ENCODE results near the gene VTI1A.
"Not testable (repeated sequence)": the region's sequence is repeated elsewhere in the genome, so short reads cannot be mapped to it uniquely, and the experiment has no call there.

Gene VTI1A

DNA sequence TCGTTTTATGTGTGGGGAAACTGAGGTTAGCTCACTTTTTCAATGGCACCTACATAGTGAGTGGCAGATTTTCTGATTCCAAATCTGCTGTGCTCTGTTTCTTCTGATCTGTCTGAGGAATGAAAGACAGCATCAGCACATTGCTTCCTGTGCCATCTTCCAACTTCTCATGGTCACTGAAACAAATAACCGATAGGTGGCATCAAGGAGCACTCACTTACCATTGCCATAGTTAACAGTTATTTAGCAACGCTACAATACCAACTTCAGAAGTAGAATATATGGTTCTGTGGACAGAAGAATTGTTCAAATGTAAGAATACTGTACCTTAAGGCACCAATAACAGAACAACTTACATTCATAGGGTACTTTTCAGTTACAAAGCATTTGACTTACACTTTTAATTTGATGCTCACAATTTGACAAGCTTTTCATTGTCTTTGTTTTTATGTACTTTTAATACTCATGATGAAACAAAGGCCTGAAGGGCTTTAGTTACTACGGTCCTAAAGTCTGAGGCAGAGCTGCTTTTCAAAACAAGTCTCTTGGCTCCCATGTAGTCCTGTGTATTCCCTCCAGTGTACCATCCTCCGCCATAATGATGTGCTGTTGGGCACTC lies 274.2 kb downstream of the VTI1A start:
- Histone ChIP-seq H3K27me3 (ENCODE audit: control insufficient read depth in 2 of 2, insufficient read depth in 2 of 2, low read length in 2 of 2) (no peaks in the 10 kb centered on the region), H3K4me3 (ENCODE audit: low read length in 2 of 2) (no peak overlapping the region), H3K36me3 (ENCODE audit: control insufficient read depth in 2 of 2, insufficient read depth in 2 of 2, low read length in 2 of 2) (no peaks in the 10 kb centered on the region), H3K9me3 (ENCODE audit: control insufficient read depth in 2 of 2, low read length in 2 of 2) (no peaks in the 10 kb centered on the region), H3K9ac (ENCODE audit: low read depth in 1 of 2, low read length in 2 of 2) (no peak overlapping the region), H3K27ac (ENCODE audit: low read depth in 2 of 2, low read length in 2 of 2) (no peak overlapping the region), H3K4me1 (ENCODE audit: control insufficient read depth in 2 of 2, insufficient read depth in 2 of 2, low read length in 2 of 2) (peaks cover 3 to 13% of the 10 kb centered on the region in 2 donors)

DNA sequence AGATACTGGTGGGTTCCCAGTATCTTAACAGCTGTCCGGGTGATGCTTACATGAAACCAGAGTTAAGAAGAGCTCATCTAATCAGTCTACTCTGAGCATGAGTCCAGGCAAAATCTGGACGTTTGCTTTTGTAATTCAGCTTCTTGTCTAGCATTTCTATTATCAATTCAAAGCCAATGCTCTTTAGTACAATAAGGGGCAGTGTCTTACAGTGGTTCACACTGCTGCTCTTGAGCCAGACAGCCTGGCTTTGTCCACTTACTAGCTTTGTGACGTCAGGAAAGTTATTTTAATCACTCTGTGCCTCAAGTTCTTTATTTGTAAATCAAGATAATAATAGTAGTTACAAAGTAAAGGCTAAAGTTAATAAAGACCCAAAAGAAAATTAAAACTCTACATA lies 275.7 kb downstream of the VTI1A start:
- H3K9ac ChIP-seq (ENCODE audit: low read depth in 1 of 2, low read length in 2 of 2), result no peak overlapping the region
- H3K4me1 ChIP-seq (ENCODE audit: control insufficient read depth in 2 of 2, insufficient read depth in 2 of 2, low read length in 2 of 2), result no peaks in the 10 kb centered on the region
- H3K27me3 ChIP-seq (ENCODE audit: control insufficient read depth in 2 of 2, insufficient read depth in 2 of 2, low read length in 2 of 2), result no peaks in the 10 kb centered on the region
- no peaks in the 10 kb centered on the region for H3K36me3 ChIP-seq (ENCODE audit: control insufficient read depth in 2 of 2, insufficient read depth in 2 of 2, low read length in 2 of 2)
- H3K27ac ChIP-seq (ENCODE audit: low read depth in 2 of 2, low read length in 2 of 2), result no peak overlapping the region
- H3K4me3 ChIP-seq (ENCODE audit: low read length in 2 of 2), result no peak overlapping the region
- no peaks in the 10 kb centered on the region for H3K9me3 ChIP-seq (ENCODE audit: control insufficient read depth in 2 of 2, low read length in 2 of 2)

DNA sequence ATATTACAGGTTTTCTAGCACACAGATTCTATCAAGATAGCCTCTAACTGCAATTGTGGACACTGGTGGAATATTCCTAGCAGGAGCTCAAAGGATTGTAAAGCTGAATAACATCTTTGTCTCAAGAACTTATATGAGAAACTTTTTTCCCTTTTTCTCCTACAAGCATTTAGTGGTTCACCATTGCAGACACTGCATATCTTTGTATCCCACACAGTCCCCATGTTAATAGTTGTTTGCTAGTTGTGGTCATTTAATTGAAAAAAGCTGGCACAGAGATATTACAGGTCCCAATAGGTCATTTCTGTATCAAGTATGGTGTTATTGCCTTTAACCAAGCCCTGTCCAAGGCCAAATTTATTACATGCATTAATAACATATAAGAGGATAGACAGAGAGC lies 276.9 kb downstream of the VTI1A start:
- no peak overlapping the region for H3K4me3 ChIP-seq (ENCODE audit: low read length in 2 of 2)
- H3K9ac ChIP-seq (ENCODE audit: low read depth in 1 of 2, low read length in 2 of 2), result no peak overlapping the region
- H3K36me3 ChIP-seq (ENCODE audit: control insufficient read depth in 2 of 2, insufficient read depth in 2 of 2, low read length in 2 of 2), result no peaks in the 10 kb centered on the region
- H3K9me3 ChIP-seq (ENCODE audit: control insufficient read depth in 2 of 2, low read length in 2 of 2), result no peaks in the 10 kb centered on the region
- H3K4me1 ChIP-seq (ENCODE audit: control insufficient read depth in 2 of 2, insufficient read depth in 2 of 2, low read length in 2 of 2), result peaks cover 3 to 5% of the 10 kb centered on the region in 2 donors
- H3K27ac ChIP-seq (ENCODE audit: low read depth in 2 of 2, low read length in 2 of 2), result no peak overlapping the region
- no peaks in the 10 kb centered on the region for H3K27me3 ChIP-seq (ENCODE audit: control insufficient read depth in 2 of 2, insufficient read depth in 2 of 2, low read length in 2 of 2)

DNA sequence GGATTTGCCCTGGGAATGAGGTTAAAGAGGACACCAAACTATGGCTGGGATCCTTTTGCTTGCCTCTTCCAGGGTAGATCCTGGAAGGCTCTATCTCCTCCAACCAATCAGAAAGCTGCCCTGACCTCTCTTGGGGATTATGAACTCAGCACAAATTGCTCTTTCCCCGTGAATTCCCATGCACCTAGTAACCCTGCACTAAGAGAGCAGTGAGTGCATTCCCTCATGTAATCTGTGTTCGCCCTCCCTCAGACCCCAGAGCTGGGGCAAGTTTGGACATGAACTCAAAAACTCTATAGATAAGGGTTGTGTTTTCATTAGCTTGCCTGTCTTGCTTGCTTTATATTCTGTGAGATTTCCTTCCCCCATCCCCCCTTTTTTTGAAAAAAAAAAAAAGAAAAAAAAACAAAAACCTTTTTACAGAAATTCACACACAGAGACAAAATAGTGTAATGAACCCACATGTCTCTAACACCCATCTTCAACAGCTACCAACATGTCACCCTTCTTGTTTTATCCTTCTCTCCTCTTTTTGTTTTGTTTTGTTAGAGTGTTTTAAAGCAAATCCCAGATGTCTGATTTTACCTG lies 277.5 kb downstream of the VTI1A start:
- no peak overlapping the region for H3K4me3 ChIP-seq (ENCODE audit: low read length in 2 of 2)
- no peaks in the 10 kb centered on the region for H3K27me3 ChIP-seq (ENCODE audit: control insufficient read depth in 2 of 2, insufficient read depth in 2 of 2, low read length in 2 of 2)
- H3K36me3 ChIP-seq (ENCODE audit: control insufficient read depth in 2 of 2, insufficient read depth in 2 of 2, low read length in 2 of 2), result no peaks in the 10 kb centered on the region
- no peak overlapping the region for H3K9ac ChIP-seq (ENCODE audit: low read depth in 1 of 2, low read length in 2 of 2)
- peaks cover 3 to 5% of the 10 kb centered on the region in 2 donors for H3K4me1 ChIP-seq (ENCODE audit: control insufficient read depth in 2 of 2, insufficient read depth in 2 of 2, low read length in 2 of 2)
- H3K9me3 ChIP-seq (ENCODE audit: control insufficient read depth in 2 of 2, low read length in 2 of 2), result no peaks in the 10 kb centered on the region
- no peak overlapping the region for H3K27ac ChIP-seq (ENCODE audit: low read depth in 2 of 2, low read length in 2 of 2)

DNA sequence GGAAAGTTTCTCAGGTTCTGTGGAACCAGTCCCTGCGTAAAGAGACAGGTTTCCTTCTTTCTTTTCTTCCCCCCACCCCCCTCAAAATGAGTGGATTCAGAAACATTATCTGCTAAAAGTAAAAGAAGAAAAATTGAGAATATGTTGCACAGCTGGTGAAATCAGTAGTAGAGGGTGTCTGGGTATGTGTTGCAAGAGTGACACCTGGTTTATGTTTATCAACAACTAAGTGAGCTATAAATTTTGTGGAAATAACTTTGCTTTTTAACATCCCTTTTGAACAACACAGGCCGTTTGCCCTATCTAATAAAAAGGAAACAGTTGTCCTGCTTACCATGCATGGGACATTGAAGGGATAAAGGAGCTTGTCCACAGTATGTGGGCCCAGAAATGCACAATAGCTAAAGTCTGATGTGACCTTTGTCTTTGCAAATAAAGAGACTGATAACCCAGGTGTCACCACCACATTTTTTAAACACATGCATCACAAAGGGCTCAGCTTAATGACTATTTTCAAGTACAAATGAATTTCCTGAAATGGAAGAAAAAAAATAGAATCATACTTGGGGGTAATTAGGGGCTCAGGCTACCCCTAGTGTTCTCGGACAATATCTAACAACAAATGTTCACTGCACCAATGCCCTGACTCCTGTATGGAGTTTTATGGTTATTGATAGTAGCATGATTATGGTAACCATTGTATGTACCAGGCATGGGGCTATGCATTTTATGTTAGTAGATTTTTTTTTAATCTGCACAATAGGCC lies 281.3 kb downstream of the VTI1A start:
- no peaks in the 10 kb centered on the region for H3K36me3 ChIP-seq (ENCODE audit: control insufficient read depth in 2 of 2, insufficient read depth in 2 of 2, low read length in 2 of 2)
- H3K27me3 ChIP-seq (ENCODE audit: control insufficient read depth in 2 of 2, insufficient read depth in 2 of 2, low read length in 2 of 2), result no peaks in the 10 kb centered on the region
- no peak overlapping the region for H3K9ac ChIP-seq (ENCODE audit: low read depth in 1 of 2, low read length in 2 of 2)
- H3K9me3 ChIP-seq (ENCODE audit: control insufficient read depth in 2 of 2, low read length in 2 of 2), result no peaks in the 10 kb centered on the region
- no peak overlapping the region for H3K27ac ChIP-seq (ENCODE audit: low read depth in 2 of 2, low read length in 2 of 2)
- peaks cover 3 to 5% of the 10 kb centered on the region in 2 donors for H3K4me1 ChIP-seq (ENCODE audit: control insufficient read depth in 2 of 2, insufficient read depth in 2 of 2, low read length in 2 of 2)
- no peak overlapping the region for H3K4me3 ChIP-seq (ENCODE audit: low read length in 2 of 2)

- Histone ChIP-seq H3K36me3 (ENCODE audit: control insufficient read depth in 2 of 2, insufficient read depth in 2 of 2, low read length in 2 of 2) (no peaks in the 10 kb centered on the region), H3K9ac (ENCODE audit: low read depth in 1 of 2, low read length in 2 of 2) (no peak overlapping the region), H3K4me3 (ENCODE audit: low read length in 2 of 2) (no peak overlapping the region), H3K27me3 (ENCODE audit: control insufficient read depth in 2 of 2, insufficient read depth in 2 of 2, low read length in 2 of 2) (no peaks in the 10 kb centered on the region), H3K27ac (ENCODE audit: low read depth in 2 of 2, low read length in 2 of 2) (no peak overlapping the region), H3K4me1 (ENCODE audit: control insufficient read depth in 2 of 2, insufficient read depth in 2 of 2, low read length in 2 of 2) (peaks cover 3 to 5% of the 10 kb centered on the region in 2 donors), H3K9me3 (ENCODE audit: control insufficient read depth in 2 of 2, low read length in 2 of 2) (no peaks in the 10 kb centered on the region)
These were observed 282.0 kb downstream of the VTI1A start for GRCh38 chr10:112728997-112729396.

DNA sequence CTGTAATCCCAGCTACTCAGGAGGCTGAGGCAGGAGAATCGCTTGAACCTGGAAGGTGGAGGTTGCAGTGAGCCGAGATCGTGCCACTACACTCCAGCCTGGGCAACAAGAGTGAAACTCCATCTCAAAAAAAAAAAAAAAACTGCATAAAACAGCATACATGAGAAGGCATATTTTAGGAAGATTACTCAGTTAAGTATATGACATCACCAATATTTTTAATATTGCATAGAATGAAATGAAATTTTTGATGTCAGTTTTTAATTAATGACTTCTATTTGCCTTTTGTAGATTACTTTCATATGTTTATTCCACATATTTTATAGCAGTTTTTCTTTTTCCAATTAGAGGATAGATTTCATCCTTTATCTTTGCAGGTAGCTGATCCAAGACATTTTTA lies 284.4 kb downstream of the VTI1A start:
- not testable (repeated sequence) for H3K9me3 ChIP-seq (ENCODE audit: control insufficient read depth in 2 of 2, low read length in 2 of 2)

DNA sequence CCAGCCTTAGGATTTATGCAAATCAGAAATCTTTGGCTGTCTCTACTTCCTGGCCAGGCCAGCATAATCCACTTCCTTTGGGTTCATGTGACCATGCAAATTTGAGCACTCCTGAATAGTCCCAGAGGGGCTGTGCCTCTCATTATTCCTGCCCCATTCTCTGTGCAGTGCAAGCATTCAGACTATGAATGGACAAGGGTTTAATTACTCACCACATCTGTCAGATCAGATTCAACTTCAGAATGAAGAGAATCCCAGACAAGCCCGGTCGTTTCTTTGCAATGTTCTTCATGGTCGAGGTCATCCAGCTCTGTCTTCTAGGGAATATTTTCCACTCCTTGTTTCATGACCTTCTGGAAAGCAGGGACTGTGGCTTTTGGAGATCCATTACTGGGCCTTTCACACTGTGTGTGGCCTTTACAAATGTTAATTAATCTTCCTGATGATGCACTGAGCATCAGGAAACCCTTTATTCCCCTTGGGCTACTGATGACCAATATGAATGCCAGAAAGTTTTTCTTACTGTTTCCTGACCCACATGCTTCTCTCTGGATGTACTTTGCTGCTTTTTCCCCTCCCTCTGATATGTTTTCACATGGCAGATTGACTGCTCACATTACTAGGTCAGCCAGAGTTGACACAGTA lies 285.4 kb downstream of the VTI1A start:
- no peak overlapping the region for H3K27ac ChIP-seq (ENCODE audit: low read depth in 2 of 2, low read length in 2 of 2)
- H3K9ac ChIP-seq (ENCODE audit: low read depth in 1 of 2, low read length in 2 of 2), result no peak overlapping the region

More for the DNA sequence above, 284.4 kb downstream of the VTI1A start:
- H3K4me1 ChIP-seq (ENCODE audit: control insufficient read depth in 2 of 2, insufficient read depth in 2 of 2, low read length in 2 of 2); H3K27me3 ChIP-seq (ENCODE audit: control insufficient read depth in 2 of 2, insufficient read depth in 2 of 2, low read length in 2 of 2); H3K9ac ChIP-seq (ENCODE audit: low read depth in 1 of 2, low read length in 2 of 2); H3K36me3 ChIP-seq (ENCODE audit: control insufficient read depth in 2 of 2, insufficient read depth in 2 of 2, low read length in 2 of 2); H3K27ac ChIP-seq (ENCODE audit: low read depth in 2 of 2, low read length in 2 of 2); H3K4me3 ChIP-seq (ENCODE audit: low read length in 2 of 2): not testable (repeated sequence)

GRCh38 chr10:112735041-112735695 lies 288.2 kb downstream of the VTI1A start:
- H3K9ac ChIP-seq (ENCODE audit: low read depth in 1 of 2, low read length in 2 of 2), result no peak overlapping the region
- H3K27ac ChIP-seq (ENCODE audit: low read depth in 2 of 2, low read length in 2 of 2), result no peak overlapping the region
- peaks cover 6 to 7% of the 10 kb centered on the region in 2 donors for H3K4me1 ChIP-seq (ENCODE audit: control insufficient read depth in 2 of 2, insufficient read depth in 2 of 2, low read length in 2 of 2)
- no peak overlapping the region for H3K4me3 ChIP-seq (ENCODE audit: low read length in 2 of 2)
- no peaks in the 10 kb centered on the region for H3K9me3 ChIP-seq (ENCODE audit: control insufficient read depth in 2 of 2, low read length in 2 of 2)
- H3K27me3 ChIP-seq (ENCODE audit: control insufficient read depth in 2 of 2, insufficient read depth in 2 of 2, low read length in 2 of 2), result no peaks in the 10 kb centered on the region
- H3K36me3 ChIP-seq (ENCODE audit: control insufficient read depth in 2 of 2, insufficient read depth in 2 of 2, low read length in 2 of 2), result no peaks in the 10 kb centered on the region

More for the DNA sequence above, 285.4 kb downstream of the VTI1A start:
- H3K27me3 ChIP-seq (ENCODE audit: control insufficient read depth in 2 of 2, insufficient read depth in 2 of 2, low read length in 2 of 2), result no peaks in the 10 kb centered on the region
- no peaks in the 10 kb centered on the region for H3K36me3 ChIP-seq (ENCODE audit: control insufficient read depth in 2 of 2, insufficient read depth in 2 of 2, low read length in 2 of 2)
- no peaks in the 10 kb centered on the region for H3K9me3 ChIP-seq (ENCODE audit: control insufficient read depth in 2 of 2, low read length in 2 of 2)
- no peak overlapping the region for H3K4me3 ChIP-seq (ENCODE audit: low read length in 2 of 2)
- peaks cover 3 to 5% of the 10 kb centered on the region in 2 donors for H3K4me1 ChIP-seq (ENCODE audit: control insufficient read depth in 2 of 2, insufficient read depth in 2 of 2, low read length in 2 of 2)
